Heart left ventricle (tissue), 16 donors: ENCODE measurements around the gene CALHM2. TPM values are rescaled to one million over a fixed set of nuclear protein-coding genes. Genes with fewer than 3 reads are reported as not detected.

Experiments
- ATAC-seq, 4 donors: fragments of 200-7000 bp; cut with Tn5 transposase; one replicate each; pipeline ENCODE4 v1.9.1; 2020 to 2022; ENCODE audit warnings: moderate library complexity in 4 of 4, mild to moderate bottlenecking in 3 of 4, moderate number of reproducible peaks in 1 of 4
- DNase-seq, 5 donors: peaks; one replicate each; pipeline ENCODE4 v3.0.0-alpha.2; 2020
- H3K27ac ChIP-seq, 12 donors: fragments of 200-600 bp; sonication (generic) in 4 of 12; one replicate each; pipeline versions ENCODE4 v1.5.0 to v1.8.0; 2016 to 2022; ENCODE audit warnings: mild to moderate bottlenecking in 2 of 12
- H3K27me3 ChIP-seq, 9 donors: fragments of 200-600 bp; sonication (generic) in 2 of 9; one replicate each; pipeline versions ENCODE4 v1.5.1 to v1.8.0; 2016 to 2022; ENCODE audit warnings: mild to moderate bottlenecking in 3 of 9
- H3K36me3 ChIP-seq, 9 donors: fragments of 200-600 bp; sonication (generic) in 2 of 9; one replicate each; pipeline versions ENCODE4 v1.5.0 to v1.8.0; 2018 to 2022; ENCODE audit warnings: mild to moderate bottlenecking in 2 of 9
- H3K4me1 ChIP-seq, 12 donors: fragments of 200-600 bp; sonication (generic) in 4 of 12; one replicate each; pipeline versions ENCODE4 v1.5.0 to v1.8.0; 2016 to 2022; ENCODE audit warnings: mild to moderate bottlenecking in 3 of 12
- H3K4me3 ChIP-seq, 12 donors: fragments of 200-600 bp; sonication (generic) in 4 of 12; one replicate each; pipeline versions ENCODE4 v1.5.0 to v1.8.0; 2017 to 2022; ENCODE audit warnings: mild to moderate bottlenecking in 9 of 12, moderate library complexity in 4 of 12
- H3K9me3 ChIP-seq, 12 donors: fragments of 200-600 bp; sonication (generic) in 4 of 12; one replicate each; pipeline versions ENCODE4 v1.5.0 to v1.8.0; 2016 to 2022; ENCODE audit warnings: mild to moderate bottlenecking in 1 of 12
- CTCF ChIP-seq, 12 donors: fragments of 200-600 bp; sonication (generic) in 4 of 12; IDR thresholded peaks; one replicate each; pipeline versions ENCODE4 v1.5.0 to v1.8.0; 2018 to 2022; ENCODE audit warnings: antibody characterized with exemption in 12 of 12, mild to moderate bottlenecking in 5 of 12
- POLR2A ChIP-seq, 2 donors: fragments of 450-650 bp; IDR thresholded peaks; one replicate each; pipeline ENCODE4 v1.6.1; 2017; ENCODE audit warnings: antibody characterized with exemption in 2 of 2, mild to moderate bottlenecking in 2 of 2, moderate library complexity in 2 of 2
- WGBS, 4 donors: extraction: QIAGEN DNeasy Blood & Tissue Kit in 2 of 4; methylation state at CpG; one replicate each; pipeline versions ENCODE4 v1.1.5 to v1.1.7; 2013 to 2018; 5-methylcytosine and 5-hydroxymethylcytosine counted together
- intact Hi-C, 10 donors: fragments of 100-400 bp; cut with DNase I; formaldehyde crosslinking; loops; one replicate each; pipeline versions ENCODE4 v1.11.1 to v1.14.2; 2022
- polyA plus RNA-seq, 2 donors: library from polyadenylated mRNA; stranded (reverse); fragments of 200-250 nt; gene quantifications; one replicate each; pipeline ENCODE4 v1.2.3, GENCODE V29; 2013
- total RNA-seq, 9 donors: library from RNA; depleted of rRNA in 2 of 9; stranded (reverse); fragments of >200 nt in 2 of 9; fragmentation: NEBNext Ultra II Directional in 3 of 9; extraction: Animal tissue kit (Norgen Biotek cat#: 25700) in 3 of 9; gene quantifications; one replicate each; pipeline versions ENCODE4 v1.1.0 to v1.2.4, GENCODE V29; 2016 to 2023
- donor health status: ischemic (EF 13 %, LVEDD 7.1; RV severe dilation, severe dysfunction).
- donor health status: healthy with polysubstance abuse.
- donor health status: DM: no; HTN: yes; CAD: no.
- donor health status: DM: no; HTN: no; CAD: no.
- donor health status: ischemic (EF 25% LVEDD 6.9; RV normal size, moderate dysfunction).
- donor health status: ischemic (EF 25% LVEDD 5.7; RV mildly dilated, moderate dysfunction).
- donor health status: healthy.
- donor health status: DM: yes; HTN: yes; CAD: no.
- donor health status: ischemic (EF 35%, LVEDD 5.7; RV mildly dilated, moderate dysfunction).
- donor health status: nonischemic (EF 11% LVEDD 7.7; RV severe dilation, severe dysfunction).
- donor health status: DM: yes; HTN: yes; CAD: no.
- donor health status: PGD.
- donor health status: ischemic (EF 29% LVEDD 5.4; RV normal size, mild dysfunction).
- donor health status: nonischemic (EF 23%, LVEDD 6.1; RV moderate dilation, normal function).

CALHM2 gene
- total and polyA plus RNA-seq, 11 donors, result 8.2 to 36.8 (median 11.2) TPM

- intact Hi-C loops, result no loop called here
- H3K27ac ChIP-seq, result peak overlapping the region; percentile 51 to 94 (median 82)
- no peaks in the 10 kb centered on the region for H3K9me3 ChIP-seq
- ATAC-seq (no peak), DNase-seq (no peak)
- no peaks in the 10 kb centered on the region for H3K27me3 ChIP-seq
- no peak for TF ChIP-seq CTCF (IDR thresholded peaks at IDR 0.05)
- TF ChIP-seq POLR2A (IDR thresholded peaks at IDR 0.05), result no peak
- WGBS, 4 donors, result 70 to 89% (median 77%) methylated on average over 9 of the region's 9 CpGs
- peaks cover 8 to 89% (median 80%) of the 10 kb centered on the region in 12 donors for H3K4me1 ChIP-seq
- no peak overlapping the region for H3K4me3 ChIP-seq
- H3K36me3 ChIP-seq, result peaks cover 0 to 99% (median 93%) of the 10 kb centered on the region in 9 donors
Measured at GRCh38 chr10:103445366-103445765, 6.8 kb downstream of the CALHM2 start.

- H3K27ac ChIP-seq, result peak overlapping the region in 6 of 12 donors; percentile 69 to 92 (median 86)
- DNase-seq (peak in 2 of 5 donors; percentile 41 to 52), ATAC-seq (peak in 1 of 4 donors; percentile 29)
- intact Hi-C loops, result no loop called here
- H3K27me3 ChIP-seq, result no peaks in the 10 kb centered on the region
- peaks cover 0 to 99% (median 93%) of the 10 kb centered on the region in 9 donors for H3K36me3 ChIP-seq
- H3K4me1 ChIP-seq, result peaks cover 4 to 81% (median 71%) of the 10 kb centered on the region in 12 donors
- no peak overlapping the region for H3K4me3 ChIP-seq
- TF ChIP-seq POLR2A (IDR thresholded peaks at IDR 0.05), result no peak
- no peak for TF ChIP-seq CTCF (IDR thresholded peaks at IDR 0.05)
- H3K9me3 ChIP-seq, result no peaks in the 10 kb centered on the region
- WGBS, 4 donors, result 65 to 77% (median 73%) methylated on average over 10 of the region's 10 CpGs
Measured at GRCh38 chr10:103444478-103444877, 7.7 kb downstream of the CALHM2 start.

GRCh38 chr10:103443475-103444185 lies 8.5 kb downstream of the CALHM2 start:
- TF ChIP-seq CTCF (IDR thresholded peaks at IDR 0.05), result no peak
- 74 to 88% (median 77%) methylated on average over 22 to 23 of the region's 23 CpGs for WGBS, 4 donors
- DNase-seq (peak in 1 of 5 donors; percentile 35), ATAC-seq (peak in 1 of 4 donors; percentile 20)
- H3K4me3 ChIP-seq, result no peak overlapping the region
- peaks cover 4 to 72% (median 62%) of the 10 kb centered on the region in 12 donors for H3K4me1 ChIP-seq
- H3K27me3 ChIP-seq, result no peaks in the 10 kb centered on the region
- intact Hi-C loops, result no loop called here
- no peaks in the 10 kb centered on the region for H3K9me3 ChIP-seq
- H3K36me3 ChIP-seq, result peaks cover 0 to 99% (median 92%) of the 10 kb centered on the region in 9 donors
- peak overlapping the region in 3 of 12 donors; percentile 22 to 92 (median 43) for H3K27ac ChIP-seq

- Histone ChIP-seq H3K4me1 (peaks cover 4 to 56% (median 47%) of the 10 kb centered on the region in 12 donors), H3K27ac (peak overlapping the region in 9 of 12 donors; percentile 12 to 75 (median 34)), H3K27me3 (no peaks in the 10 kb centered on the region), H3K4me3 (no peak overlapping the region), H3K9me3 (no peaks in the 10 kb centered on the region), H3K36me3 (peaks cover 0 to 99% (median 92%) of the 10 kb centered on the region in 9 donors)
- intact Hi-C loops, result no loop called here
- ATAC-seq, result peak; percentile 35 to 60 (median 50)
- DNase-seq, result peak in 4 of 5 donors; percentile 42 to 72 (median 54)
- WGBS, 4 donors, result 53 to 63% (median 59%) methylated on average over 13 of the region's 13 CpGs
- TF ChIP-seq POLR2A (IDR thresholded peaks at IDR 0.05) (no peak), CTCF (IDR thresholded peaks at IDR 0.05) (no peak)
Measured at GRCh38 chr10:103442031-103442461, 10.1 kb downstream of the CALHM2 start.
